HG03175 (cell line): ENCODE results near the gene IKZF5.

Experiments
- ATAC-seq: cut with Tn5 transposase; IDR thresholded peaks from one replicate; pipeline ENCODE4 v1.9.1; 2021; ENCODE audit warnings: mild to moderate bottlenecking, moderate library complexity; ENCODE audit not compliant: unreplicated experiment

The IKZF5 gene

DNA sequence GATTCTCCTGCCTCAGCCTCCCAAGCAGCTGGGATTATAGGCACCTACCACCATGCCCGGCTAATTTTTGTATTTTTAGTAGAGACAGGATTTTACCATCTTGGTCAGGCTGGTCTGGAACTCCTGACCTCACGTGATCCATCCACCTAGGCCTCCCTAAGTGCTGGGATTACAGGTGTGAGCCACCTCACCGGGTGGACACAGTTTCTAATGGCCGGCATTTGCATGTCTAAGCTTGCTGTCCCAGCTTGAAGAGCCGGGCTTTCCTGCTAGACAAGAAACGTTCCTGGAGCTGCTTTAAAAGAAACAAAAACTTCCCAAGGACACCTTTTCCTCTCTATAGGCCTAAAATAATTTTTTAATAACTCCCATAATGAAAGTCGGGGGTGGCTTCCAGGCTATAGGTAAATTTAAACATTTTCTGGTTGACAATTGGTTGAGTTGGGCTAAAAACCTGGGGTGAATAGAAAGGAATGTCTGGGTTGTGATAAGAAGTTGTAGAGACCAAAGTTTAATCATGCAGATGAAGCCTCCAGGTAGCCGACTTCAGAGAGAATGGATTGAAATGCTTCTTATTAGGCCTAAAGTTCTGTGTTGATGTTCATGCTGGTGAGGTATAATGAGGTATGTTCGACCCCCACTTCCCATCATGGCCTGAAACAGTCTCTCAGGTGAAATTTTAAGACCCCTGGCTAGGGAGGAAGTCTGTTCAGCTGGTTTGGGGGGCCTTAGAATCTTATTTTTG, 9.0 kb upstream of the IKZF5 start:
- ATAC-seq = no peak

- no peak for ATAC-seq
Measured at GRCh38 chr10:123016228-123016627, 7.6 kb upstream of the IKZF5 start.

DNA sequence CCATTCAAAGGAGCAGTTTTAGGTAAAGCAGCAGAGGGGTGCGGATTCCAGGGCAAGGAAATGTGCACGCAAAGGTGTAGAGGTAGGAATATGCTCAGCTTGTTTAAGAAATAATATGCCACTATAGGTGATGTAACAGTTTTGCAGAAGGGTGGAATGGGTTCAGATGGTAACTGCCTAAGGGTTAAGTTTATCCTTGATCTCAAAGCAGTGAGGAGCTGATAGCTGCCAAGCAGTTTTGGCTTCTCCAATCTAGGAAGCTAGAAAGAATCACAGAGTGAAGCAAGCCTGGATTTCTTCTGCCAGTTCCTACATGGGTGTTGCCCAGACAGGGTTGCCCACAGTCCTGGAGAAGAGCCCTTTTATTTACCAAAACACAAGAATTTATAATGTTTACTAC, 6.2 kb upstream of the IKZF5 start:
- ATAC-seq = no peak

DNA sequence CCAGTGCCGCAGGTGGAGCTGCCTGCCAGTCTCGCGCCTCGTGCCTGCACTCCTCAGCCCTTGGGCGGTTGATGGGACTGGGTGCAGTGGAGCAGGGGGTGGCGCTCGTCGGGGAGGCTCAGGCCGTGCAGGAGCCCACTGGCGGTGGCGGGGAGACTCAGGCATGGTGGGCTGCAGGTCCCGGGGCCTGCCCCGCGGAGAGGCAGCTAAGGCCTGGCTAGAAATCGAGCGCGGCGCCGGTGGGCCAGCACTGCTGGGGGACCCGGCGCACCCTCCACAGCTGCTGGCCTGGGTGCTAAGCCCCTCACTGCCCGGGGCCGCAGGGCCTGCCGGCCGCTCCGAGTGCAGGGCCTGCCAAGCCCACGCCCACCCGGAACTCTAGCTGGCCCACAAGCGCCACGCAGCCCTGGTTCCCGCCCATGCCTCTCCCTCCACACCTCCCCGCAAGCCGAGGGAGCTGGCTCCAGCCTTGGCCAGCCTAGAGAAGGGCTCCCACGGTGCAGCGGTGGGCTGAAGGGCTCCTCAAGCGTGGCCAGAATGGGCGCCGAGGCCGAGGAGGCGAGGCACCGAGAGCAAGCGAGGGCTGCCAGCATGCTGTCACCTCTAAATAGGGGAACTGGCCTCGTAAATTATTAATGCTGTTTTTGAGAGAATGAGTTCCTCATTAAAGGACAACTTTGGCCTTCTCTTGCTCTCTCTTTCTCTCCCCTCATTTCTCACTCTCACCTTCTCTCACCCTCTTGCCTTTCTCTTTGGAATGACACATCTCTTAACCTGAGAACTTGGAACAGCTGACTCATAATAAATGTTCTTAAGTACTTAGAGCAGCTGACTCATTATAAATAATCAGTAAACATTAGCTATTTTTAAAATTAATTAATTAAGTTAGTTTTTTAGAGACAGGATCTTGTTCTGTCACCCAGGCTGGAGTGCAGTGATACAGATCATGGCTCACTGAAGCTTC, 5.1 kb upstream of the IKZF5 start:
- ATAC-seq = no peak

- ATAC-seq = no peak
Measured at GRCh38 chr10:123011987-123012386, 3.4 kb upstream of the IKZF5 start.

DNA sequence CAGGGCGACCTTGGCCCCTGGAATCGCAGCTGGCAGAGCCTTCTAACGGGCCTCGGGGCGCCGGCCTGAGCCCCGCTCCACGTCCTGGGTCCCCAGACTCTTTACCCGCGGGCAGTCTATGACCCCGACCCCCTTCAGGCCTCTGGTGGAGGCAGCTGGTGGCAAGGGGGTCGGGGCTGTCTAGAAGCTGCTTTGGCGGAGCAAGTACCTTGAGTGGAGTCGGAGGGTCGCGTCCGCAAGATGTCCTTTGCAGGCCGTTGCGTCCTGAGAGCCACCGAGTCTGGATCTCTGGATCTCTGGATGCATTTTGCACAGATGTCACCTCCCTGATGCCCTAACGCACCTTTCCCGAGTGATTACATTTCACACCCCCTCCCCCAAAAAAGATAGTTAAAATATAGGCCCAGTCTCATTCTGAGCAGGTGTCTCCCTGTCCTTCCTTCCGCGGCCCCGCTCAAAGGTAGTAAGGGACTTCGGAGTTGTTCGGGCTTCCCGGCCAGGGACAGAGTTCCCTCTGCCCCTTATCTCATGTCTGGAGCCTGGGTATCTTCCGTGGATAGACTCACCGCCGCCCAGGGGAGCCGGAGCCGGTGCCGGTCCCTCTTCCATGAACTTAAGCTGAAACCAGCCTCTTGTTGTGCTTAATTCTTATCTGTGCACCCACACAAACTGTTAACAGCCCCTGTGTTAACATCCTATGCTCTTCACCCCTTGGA, 668 bp upstream of the IKZF5 start:
- ATAC-seq = peak; percentile 6

- peak; percentile 44 for ATAC-seq
Measured at GRCh38 chr10:123007558-123008354, 839 bp downstream of the IKZF5 start.

DNA sequence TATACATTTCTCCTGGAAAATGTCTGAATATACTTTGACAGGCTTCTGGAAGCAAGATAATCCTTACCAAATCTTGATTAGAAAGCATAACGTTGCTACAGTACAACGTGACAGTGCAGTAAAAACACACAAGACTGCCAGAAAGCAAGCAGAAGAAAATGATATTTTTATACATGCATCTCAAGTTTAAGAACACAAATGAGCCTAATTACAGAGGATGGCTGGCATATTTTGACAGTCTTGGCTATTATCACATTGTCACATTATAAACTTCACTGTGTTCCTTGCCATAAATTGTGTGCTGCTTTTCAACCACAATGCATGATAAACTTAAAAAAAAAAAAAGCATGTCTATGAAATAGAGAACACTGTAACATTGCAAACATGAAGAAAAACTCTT, 4.3 kb downstream of the IKZF5 start:
- ATAC-seq = no peak

- no peak for ATAC-seq
Measured at GRCh38 chr10:123001370-123001769, 7.2 kb downstream of the IKZF5 start.

DNA sequence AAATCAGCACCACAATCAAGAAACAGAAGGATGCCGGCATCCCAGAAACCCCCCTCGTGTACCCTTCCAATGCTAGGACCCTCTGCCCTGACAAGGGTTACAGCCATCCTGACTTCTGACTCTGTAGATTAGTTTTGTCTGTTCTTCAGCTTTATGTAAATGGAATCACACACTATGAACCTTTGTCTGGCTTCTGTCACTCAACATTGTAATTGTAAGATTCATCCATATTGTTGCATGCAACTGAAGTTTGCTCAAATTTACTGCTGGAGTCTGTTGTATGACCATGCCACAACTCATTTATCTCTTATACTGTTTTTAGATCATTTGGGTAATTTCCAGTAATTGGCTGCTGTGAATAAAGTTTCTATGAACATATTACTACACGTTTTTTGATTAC, 8.4 kb downstream of the IKZF5 start:
- ATAC-seq = no peak

DNA sequence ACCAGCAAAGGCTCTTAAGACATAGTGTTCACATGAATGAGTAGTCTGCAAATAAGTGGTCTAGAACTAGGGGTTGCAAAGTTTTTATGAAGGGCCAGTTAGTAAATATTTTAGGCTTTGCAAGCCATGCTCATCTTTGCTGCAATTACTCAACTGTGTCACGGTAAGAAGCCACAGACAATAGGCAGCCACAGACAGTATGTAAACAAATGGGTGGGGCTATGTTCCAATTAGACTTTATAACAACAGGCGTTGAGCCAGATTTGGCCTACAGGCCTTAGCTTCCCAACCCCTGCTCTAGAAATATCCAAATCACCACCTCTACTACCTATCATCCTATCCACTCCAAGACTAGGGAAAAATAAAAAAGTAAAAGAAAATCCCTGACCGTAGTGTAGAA, 9.2 kb downstream of the IKZF5 start:
- ATAC-seq = no peak

GRCh38 chr10:122998934-122999333, 9.7 kb downstream of the IKZF5 start:
- ATAC-seq = no peak

GRCh38 chr10:122998360-122998917, 10.2 kb downstream of the IKZF5 start:
- no peak for ATAC-seq

- no peak for ATAC-seq
Measured at GRCh38 chr10:122997864-122998263, 10.7 kb downstream of the IKZF5 start.

DNA sequence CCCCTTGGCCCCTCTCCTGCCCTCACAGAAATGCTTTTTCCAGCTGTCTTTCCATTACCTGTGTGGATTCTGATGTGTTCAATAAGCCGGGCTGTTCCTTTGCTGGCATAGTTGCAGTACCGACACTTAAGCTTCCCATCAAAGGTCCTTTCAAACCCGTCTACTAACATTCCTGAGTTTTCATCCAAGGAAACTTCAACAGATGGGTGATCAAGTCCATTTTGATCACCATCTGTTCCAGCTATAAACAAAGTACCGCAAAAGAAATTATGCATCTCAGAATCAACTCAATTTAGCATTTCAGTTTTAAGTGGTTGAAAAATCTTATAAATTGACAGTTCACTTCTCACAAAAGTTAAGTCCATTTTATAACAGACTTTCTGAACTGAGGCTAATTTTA, 12.7 kb downstream of the IKZF5 start:
- ATAC-seq = no peak

DNA sequence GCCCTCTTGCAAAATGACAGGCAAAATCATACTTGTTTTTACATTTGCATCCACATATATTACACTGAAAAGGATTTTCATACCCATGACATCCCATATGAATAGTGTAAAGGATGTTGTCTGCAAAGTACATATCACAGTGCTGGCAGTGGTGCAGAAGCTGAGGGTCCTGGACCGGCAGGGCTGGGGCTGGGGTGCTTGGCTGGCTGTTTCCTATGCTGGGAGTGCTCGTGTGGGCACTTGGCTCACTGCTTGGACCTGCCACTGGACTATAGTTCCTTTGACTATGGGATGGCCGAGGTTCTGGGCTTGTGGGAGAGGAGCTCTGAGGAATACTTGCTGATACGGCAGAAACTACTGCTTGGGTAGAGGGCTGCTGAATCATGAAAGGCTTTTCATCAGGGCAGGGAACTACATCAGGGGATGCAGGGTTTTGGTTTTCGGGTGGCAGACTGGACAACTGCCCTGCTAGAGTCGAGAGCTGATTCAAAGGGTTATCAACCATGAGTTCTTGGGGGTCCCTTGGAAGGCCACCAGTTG, 14.7 kb downstream of the IKZF5 start:
- ATAC-seq = no peak

GRCh38 chr10:122992031-122992585, 16.5 kb downstream of the IKZF5 start:
- ATAC-seq = no peak

DNA sequence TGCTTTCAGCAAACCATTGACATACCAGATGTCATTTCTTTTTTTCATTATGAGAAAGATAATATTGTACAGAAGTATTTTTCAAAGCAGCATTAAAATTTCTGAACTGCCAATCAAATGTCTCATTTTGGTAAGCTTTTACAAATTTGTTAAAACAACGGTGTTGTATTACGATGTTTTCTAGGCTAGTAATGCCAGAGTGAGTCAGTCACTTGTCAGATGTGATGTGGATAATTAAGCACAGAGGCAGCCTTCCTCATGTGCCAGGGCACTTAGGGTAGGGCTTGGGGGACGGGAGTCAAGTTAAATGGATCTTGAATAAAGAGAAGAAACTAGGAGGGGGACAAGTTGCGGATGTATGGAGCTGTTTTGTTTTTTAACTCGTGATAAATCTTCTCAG, 18.3 kb downstream of the IKZF5 start:
- ATAC-seq = no peak

- ATAC-seq = no peak
Measured at GRCh38 chr10:122988501-122988900, 20.1 kb downstream of the IKZF5 start.

DNA sequence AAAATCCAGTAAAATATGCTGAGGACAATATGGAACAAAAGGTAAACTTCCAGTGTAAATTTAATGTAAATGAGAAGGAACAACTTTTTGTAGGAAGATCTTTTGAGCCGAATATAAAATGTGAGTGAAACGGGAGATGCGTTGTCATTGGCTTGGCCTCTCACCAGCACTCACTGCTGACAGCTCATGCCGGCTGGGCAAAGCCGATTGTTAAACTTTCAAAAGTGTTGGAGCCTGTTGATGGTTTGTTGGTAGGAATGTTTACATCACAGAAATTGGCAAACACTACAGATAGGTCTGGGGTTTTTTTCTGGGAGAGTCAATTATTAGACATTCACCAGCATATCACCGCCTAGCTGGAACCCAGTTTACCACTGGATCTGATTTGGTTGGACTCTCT, 22.3 kb downstream of the IKZF5 start:
- ATAC-seq = no peak
